ENCODE results near the gene GATA6.

The GATA6 gene

DNA sequence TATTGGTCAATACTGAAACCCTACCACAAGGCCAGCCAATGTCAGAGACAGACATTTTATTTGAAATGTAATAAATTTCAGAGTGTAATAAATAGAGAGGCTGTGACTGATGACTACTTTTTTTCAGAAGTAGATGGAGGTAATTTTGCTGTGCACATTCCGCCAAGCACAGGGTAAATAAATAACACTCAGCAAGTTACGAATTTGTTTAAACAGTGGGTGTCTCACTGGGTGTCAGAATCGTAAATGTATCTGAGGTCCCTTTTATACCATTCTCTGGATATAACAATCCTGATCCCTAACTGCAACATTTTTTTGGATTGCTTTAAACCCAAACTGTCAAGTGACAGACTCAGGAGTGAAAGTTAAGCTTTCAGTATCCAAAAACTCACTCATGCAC lies 74.1 kb downstream of the GATA6 start:
- TF ChIP-seq, protein P1, sequence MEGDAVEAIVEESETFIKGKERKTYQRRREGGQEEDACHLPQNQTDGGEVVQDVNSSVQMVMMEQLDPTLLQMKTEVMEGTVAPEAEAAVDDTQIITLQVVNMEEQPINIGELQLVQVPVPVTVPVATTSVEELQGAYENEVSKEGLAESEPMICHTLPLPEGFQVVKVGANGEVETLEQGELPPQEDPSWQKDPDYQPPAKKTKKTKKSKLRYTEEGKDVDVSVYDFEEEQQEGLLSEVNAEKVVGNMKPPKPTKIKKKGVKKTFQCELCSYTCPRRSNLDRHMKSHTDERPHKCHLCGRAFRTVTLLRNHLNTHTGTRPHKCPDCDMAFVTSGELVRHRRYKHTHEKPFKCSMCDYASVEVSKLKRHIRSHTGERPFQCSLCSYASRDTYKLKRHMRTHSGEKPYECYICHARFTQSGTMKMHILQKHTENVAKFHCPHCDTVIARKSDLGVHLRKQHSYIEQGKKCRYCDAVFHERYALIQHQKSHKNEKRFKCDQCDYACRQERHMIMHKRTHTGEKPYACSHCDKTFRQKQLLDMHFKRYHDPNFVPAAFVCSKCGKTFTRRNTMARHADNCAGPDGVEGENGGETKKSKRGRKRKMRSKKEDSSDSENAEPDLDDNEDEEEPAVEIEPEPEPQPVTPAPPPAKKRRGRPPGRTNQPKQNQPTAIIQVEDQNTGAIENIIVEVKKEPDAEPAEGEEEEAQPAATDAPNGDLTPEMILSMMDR (IDR thresholded peaks at IDR 0.05; ENCODE audit: extremely low read depth, insufficient read depth, missing control alignments), result no peak
- in situ Hi-C loops (cut with MboI; ENCODE audit: low pct_unique_long_range_greater_than_20kb, low sequenced_read_pairs, unreplicated experiment), result no loop called here
- DNase-seq (ENCODE audit: low spot score), result no peak

DNA sequence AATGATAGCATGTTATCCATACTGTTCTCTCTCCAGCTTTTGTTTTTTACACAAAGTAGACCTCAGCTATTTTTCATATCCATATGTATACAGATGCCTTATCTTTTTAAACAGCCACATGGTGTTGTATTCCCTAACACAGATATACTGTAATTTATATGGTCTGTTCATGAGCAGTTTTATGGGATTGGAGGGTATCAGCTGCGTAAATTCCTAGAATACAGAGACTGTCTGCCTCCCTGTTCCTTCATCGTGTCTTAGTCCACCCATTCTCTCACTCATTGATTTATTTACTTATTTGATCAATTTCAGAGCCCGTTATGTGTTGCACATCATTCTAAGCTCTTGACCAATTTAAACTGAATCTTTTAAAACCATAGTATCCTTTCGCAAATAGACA lies 80.6 kb downstream of the GATA6 start:
- no peak for DNase-seq (ENCODE audit: low spot score)
- in situ Hi-C loops (cut with MboI; ENCODE audit: low pct_unique_long_range_greater_than_20kb, low sequenced_read_pairs, unreplicated experiment), result no loop called here
- TF ChIP-seq, protein P1 (IDR thresholded peaks at IDR 0.05; ENCODE audit: extremely low read depth, insufficient read depth, missing control alignments), result no peak

DNA sequence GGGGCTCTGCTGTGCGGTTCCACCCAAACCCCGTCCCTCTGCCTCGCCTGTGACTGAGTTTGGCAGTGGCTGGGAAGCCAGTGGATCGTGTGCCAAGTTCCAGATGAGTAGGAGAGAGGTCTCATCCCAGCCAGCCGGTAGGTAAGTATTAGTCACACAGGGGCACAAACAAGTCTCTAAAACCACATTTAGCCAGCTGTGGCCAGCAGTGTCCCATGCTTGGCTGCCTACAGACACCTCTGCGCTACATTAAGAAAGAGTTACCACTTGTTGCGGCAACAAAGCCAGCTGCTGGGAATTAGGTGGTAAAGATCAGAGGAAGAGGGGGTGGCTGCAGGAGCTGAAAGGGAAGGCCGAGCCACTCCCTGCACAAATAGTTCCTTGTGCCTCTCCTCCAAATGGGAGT lies 81.2 kb downstream of the GATA6 start:
- TF ChIP-seq, protein P1 (IDR thresholded peaks at IDR 0.05; ENCODE audit: extremely low read depth, insufficient read depth, missing control alignments), result no peak
- in situ Hi-C loops (cut with MboI; ENCODE audit: low pct_unique_long_range_greater_than_20kb, low sequenced_read_pairs, unreplicated experiment), result no loop called here
- no peak for DNase-seq (ENCODE audit: low spot score)

Measured in GM13977 (cell line).